IPS-18a (cell line): Measurements from ENCODE around the gene CRYBA4.

Source experiments
- H3K27ac ChIP-seq: one replicate; pipeline ENCODE4 v1.5.1; 2013; ENCODE audit warnings: low read length
- H3K27me3 ChIP-seq: one replicate; pipeline ENCODE4 v1.6.1; 2013; ENCODE audit warnings: mild to moderate bottlenecking, low read length; ENCODE audit not compliant: control insufficient read depth, insufficient read depth
- H3K36me3 ChIP-seq: one replicate; pipeline ENCODE4 v1.6.1; 2013; ENCODE audit warnings: low read depth, low read length; ENCODE audit not compliant: control insufficient read depth
- H3K4me1 ChIP-seq: one replicate; pipeline ENCODE4 v1.6.1; 2013; ENCODE audit warnings: low read depth, low read length; ENCODE audit not compliant: control insufficient read depth
- H3K4me3 ChIP-seq: one replicate; pipeline ENCODE4 v1.5.1; 2013; ENCODE audit warnings: low read length
- H3K9ac ChIP-seq: one replicate; pipeline ENCODE4 v1.6.1; 2013; ENCODE audit warnings: mild to moderate bottlenecking, low read length, moderate library complexity
- H3K9me3 ChIP-seq: one replicate; pipeline ENCODE4 v1.6.1; 2013; ENCODE audit warnings: low read depth, low read length; ENCODE audit not compliant: control insufficient read depth

CRYBA4 gene

GRCh38 chr22:26615149-26615548 is 6.6 kb upstream of the CRYBA4 start:
- no peak overlapping the region for H3K4me3 ChIP-seq
- no peaks in the 10 kb centered on the region for H3K36me3 ChIP-seq
- no peak overlapping the region for H3K9ac ChIP-seq
- peaks cover 57% of the 10 kb centered on the region for H3K4me1 ChIP-seq
- H3K27me3 ChIP-seq: peaks cover 26% of the 10 kb centered on the region
- no peaks in the 10 kb centered on the region for H3K9me3 ChIP-seq
- H3K27ac ChIP-seq: no peak overlapping the region

GRCh38 chr22:26615830-26616435 is 5.8 kb upstream of the CRYBA4 start:
- no peaks in the 10 kb centered on the region for H3K36me3 ChIP-seq
- no peaks in the 10 kb centered on the region for H3K9me3 ChIP-seq
- peaks cover 26% of the 10 kb centered on the region for H3K27me3 ChIP-seq
- H3K9ac ChIP-seq: no peak overlapping the region
- no peak overlapping the region for H3K4me3 ChIP-seq
- H3K27ac ChIP-seq: no peak overlapping the region
- peaks cover 57% of the 10 kb centered on the region for H3K4me1 ChIP-seq

- Histone ChIP-seq H3K4me3 (no peak overlapping the region), H3K4me1 (peaks cover 57% of the 10 kb centered on the region), H3K9ac (no peak overlapping the region), H3K36me3 (no peaks in the 10 kb centered on the region), H3K9me3 (no peaks in the 10 kb centered on the region), H3K27me3 (peaks cover 26% of the 10 kb centered on the region), H3K27ac (no peak overlapping the region)
Measured at GRCh38 chr22:26616650-26617049, 5.1 kb upstream of the CRYBA4 start.

DNA sequence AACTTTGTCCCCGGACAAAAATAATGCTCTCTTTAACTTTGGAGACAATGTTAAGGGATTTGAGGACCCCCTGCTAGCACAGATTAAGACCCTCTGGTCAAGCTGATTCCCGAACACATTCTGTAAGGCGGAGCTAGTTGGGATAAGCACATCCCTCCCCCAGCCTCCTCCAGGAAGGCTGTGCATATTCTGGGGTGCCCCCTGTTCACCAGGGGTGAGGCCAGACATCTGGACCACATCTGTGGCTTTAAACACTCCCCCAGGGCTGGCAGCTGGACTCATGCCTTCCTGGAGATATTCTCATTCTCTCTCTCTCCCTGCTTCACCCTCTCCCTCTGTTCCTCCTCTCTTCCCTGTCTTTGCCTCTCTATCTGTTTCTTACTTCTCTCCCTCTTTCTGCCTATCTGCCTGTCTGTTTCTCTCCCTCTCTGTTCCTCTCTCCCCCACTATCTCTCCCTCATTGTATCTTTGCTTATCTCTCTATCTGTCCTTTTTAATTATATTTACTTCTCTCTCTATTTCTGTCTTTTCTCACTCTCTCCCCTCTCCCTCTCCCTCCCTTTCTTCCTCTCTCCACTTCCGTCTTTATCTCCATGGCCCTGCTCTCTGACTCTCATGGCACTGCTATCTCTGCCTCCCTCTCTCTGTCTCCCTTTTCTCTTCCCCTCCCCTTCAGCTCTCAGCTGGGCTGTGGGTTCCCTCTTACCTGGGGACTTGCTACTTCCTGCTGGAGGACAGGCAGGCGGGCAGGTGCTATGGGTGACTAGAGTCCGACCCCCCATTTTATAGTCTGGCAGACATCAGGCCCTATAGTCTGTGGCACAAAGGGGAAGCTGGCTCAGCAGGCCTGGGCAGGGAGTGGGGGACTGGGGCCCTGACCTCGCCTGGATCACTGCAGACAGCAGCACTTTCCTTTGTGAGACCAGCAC is 4.2 kb upstream of the CRYBA4 start, which contains the start of gene CRYBB1:
CRYBB1 (minus strand) TSS at position 757 of the 929 bp plus-strand sequence. CDS start 1,708 bp downstream, outside the sequence.
- Histone ChIP-seq H3K27me3 (peaks cover 18% of the 10 kb centered on the region), H3K27ac (no peak within 1 kb of the TSS), H3K36me3 (no peaks in the 10 kb centered on the region), H3K9ac (no peak within 1 kb of the TSS), H3K9me3 (no peaks in the 10 kb centered on the region), H3K4me1 (peaks cover 49% of the 10 kb centered on the region), H3K4me3 (no peak within 1 kb of the TSS)

DNA sequence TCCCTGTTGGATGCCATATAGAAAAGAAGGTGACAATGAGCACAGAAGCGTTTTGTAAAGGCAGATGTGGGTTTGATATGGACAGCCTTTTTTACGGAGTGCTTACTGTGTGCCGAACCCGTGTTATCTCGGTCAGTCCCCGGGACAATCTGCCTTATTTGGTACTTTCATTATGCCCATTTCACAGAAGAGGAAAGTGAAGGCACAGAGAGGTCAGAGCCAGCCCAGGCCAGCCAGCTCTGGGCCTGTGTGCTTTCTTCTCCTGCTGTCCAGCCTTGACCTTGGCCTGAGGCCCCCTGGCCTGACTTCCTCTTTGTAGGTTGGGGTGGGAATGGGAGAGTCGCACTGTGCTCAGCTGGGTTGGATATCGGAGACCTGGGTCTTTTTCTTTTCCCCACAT is 3.3 kb upstream of the CRYBA4 start:
- H3K4me3 ChIP-seq: no peak overlapping the region
- H3K4me1 ChIP-seq: peaks cover 40% of the 10 kb centered on the region
- H3K27me3 ChIP-seq: peaks cover 9% of the 10 kb centered on the region
- no peak overlapping the region for H3K27ac ChIP-seq
- H3K9ac ChIP-seq: no peak overlapping the region
- no peaks in the 10 kb centered on the region for H3K36me3 ChIP-seq
- no peaks in the 10 kb centered on the region for H3K9me3 ChIP-seq

DNA sequence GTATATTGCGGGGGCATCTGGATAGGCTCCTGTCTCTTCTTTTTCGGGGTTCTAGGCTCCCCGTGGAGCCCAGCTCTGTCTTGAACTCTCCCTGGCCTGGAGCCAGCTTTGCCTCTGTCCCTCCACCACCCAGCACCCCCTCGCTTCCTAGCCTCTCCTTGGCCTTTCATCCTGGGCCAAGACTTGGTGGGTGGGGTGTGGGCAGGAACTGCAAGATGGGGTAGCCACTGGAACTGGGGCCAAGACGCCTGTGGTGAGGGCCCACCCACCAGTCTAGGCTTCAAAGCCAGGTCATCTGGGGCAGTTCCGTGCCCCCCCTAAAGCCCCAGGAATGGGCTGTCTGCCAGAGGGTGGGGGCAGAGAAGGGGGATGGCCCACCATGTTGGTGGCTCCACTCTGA is 2.3 kb upstream of the CRYBA4 start:
- Histone ChIP-seq H3K27me3 (peaks cover 7% of the 10 kb centered on the region), H3K27ac (no peak overlapping the region)

GRCh38 chr22:26620197-26620596 is 1.6 kb upstream of the CRYBA4 start:
- Histone ChIP-seq H3K4me3 (no peak overlapping the region), H3K36me3 (no peaks in the 10 kb centered on the region), H3K9ac (no peak overlapping the region), H3K27ac (no peak overlapping the region), H3K4me1 (peaks cover 26% of the 10 kb centered on the region), H3K9me3 (no peaks in the 10 kb centered on the region), H3K27me3 (no peaks in the 10 kb centered on the region)

More for the DNA sequence above, 2.3 kb upstream of the CRYBA4 start:
- Histone ChIP-seq H3K4me1 (peaks cover 33% of the 10 kb centered on the region), H3K9me3 (no peaks in the 10 kb centered on the region), H3K4me3 (no peak overlapping the region), H3K36me3 (no peaks in the 10 kb centered on the region), H3K9ac (no peak overlapping the region)

DNA sequence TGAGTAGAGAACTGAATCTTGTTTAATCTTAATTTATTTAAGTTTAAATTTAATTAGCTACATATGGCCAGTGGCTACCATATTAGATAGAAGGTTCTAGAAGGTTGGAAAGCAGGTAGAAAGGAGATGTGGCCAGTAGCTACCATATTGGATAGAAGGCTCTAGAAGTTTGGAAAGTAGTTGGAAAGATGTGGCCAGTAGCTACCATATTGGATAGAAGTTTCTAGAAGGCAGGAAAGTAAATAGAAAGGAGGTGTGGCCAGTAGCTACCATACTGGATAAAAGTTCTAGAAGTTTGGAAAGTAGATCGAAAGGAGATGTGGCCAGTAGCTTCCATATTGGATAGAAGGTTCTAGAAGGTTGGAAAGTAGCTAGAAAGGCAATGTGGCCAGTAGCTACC is 2.2 kb downstream of the CRYBA4 start:
- Histone ChIP-seq H3K4me3 (no peak overlapping the region), H3K9ac (no peak overlapping the region), H3K9me3 (no peaks in the 10 kb centered on the region), H3K36me3 (no peaks in the 10 kb centered on the region), H3K4me1 (no peaks in the 10 kb centered on the region), H3K27me3 (no peaks in the 10 kb centered on the region), H3K27ac (no peak overlapping the region)

DNA sequence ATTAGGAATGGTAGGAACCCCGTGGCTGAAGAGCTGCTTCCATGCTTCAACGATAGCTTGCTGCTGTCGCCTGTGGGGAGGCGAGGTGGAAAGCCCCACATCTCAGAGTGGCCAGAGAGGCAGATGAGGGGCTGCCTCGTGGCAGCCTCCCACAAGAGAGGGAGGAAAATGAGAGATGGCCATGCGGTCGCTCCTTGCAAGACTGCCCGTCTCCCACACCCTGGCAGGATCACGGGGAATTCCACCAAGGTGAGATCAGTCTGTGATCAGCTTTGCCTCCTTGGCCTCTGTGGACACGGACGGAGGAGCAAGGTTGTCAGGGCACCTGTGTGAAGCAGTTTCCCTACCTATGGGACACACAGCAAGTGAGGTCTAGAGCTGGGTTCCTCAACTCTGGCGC is 3.0 kb downstream of the CRYBA4 start:
- H3K4me3 ChIP-seq: no peak overlapping the region
- no peaks in the 10 kb centered on the region for H3K36me3 ChIP-seq
- no peaks in the 10 kb centered on the region for H3K27me3 ChIP-seq
- no peaks in the 10 kb centered on the region for H3K4me1 ChIP-seq
- no peaks in the 10 kb centered on the region for H3K9me3 ChIP-seq
- no peak overlapping the region for H3K27ac ChIP-seq
- H3K9ac ChIP-seq: no peak overlapping the region

- Histone ChIP-seq H3K9me3 (no peaks in the 10 kb centered on the region), H3K36me3 (no peaks in the 10 kb centered on the region), H3K27ac (no peak overlapping the region), H3K4me1 (peaks cover 6% of the 10 kb centered on the region), H3K9ac (no peak overlapping the region), H3K4me3 (no peak overlapping the region), H3K27me3 (no peaks in the 10 kb centered on the region)
Measured at GRCh38 chr22:26629988-26630761, 8.4 kb downstream of the CRYBA4 start.

- Histone ChIP-seq H3K4me1 (peaks cover 6% of the 10 kb centered on the region), H3K9me3 (no peaks in the 10 kb centered on the region), H3K27me3 (no peaks in the 10 kb centered on the region), H3K4me3 (no peak overlapping the region), H3K36me3 (no peaks in the 10 kb centered on the region), H3K9ac (no peak overlapping the region), H3K27ac (no peak overlapping the region)
Measured at GRCh38 chr22:26631282-26631681, 9.5 kb downstream of the CRYBA4 start.
